GM21367 (cell line): Measurements from ENCODE around the gene PDE4A.

ENCODE experiments used
- ATAC-seq: cut with Tn5 transposase; IDR thresholded peaks from one replicate; pipeline ENCODE4 v1.9.1; 2021; ENCODE audit not compliant: unreplicated experiment

The PDE4A gene

DNA sequence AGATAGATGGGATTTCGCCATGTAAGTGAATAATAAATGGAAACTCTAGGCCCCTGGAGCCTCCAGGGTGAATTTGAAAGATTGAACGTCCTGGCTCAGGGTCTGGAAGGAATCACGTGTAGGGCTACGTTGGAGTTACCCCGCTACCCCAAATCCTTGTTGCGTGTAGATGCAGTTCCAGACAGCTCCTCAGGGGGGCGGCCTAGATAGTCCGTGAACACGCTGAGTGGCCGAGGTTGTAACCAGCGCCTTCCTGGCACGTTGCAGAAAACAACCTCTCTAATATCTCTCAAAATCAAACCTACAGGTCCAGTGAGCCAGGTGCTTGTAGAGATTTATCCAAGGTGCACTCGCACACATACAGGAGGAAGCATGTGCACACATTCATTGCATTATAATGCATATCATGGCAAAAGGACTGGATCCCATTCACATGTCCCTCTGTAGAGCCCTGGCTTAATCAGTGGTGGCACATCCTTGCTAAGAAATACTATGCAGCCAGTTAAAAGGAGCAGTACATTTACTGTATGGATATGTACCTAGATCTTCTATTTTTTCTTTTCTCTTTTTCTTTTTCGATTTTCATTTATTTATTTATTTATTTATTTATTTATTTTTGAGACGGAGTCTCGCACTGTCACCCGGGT lies 85.4 kb downstream of the PDE4A start:
- no peak for ATAC-seq

DNA sequence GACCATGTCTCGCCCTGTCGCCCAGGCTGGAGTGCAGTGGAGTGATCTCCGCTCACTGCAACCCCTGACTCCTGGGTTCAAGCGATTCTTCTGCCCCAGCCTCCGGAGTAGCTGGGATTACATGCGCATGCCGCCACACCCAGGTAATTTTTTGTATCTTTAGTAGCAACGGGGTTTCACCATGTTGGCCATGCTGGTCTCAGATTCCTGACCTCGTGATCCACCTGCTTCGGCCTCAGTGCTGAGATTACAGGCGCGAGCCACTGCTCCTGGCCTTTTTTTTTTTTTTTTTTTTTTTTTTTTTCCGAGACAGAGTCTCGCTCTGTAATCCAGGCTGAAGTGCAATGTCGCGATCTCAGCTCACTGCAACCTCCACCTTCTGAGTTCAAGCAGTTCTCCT lies 87.7 kb downstream of the PDE4A start:
- ATAC-seq, result no peak

GRCh38 chr19:10508707-10509106 lies 88.4 kb downstream of the PDE4A start:
- ATAC-seq, result no peak

DNA sequence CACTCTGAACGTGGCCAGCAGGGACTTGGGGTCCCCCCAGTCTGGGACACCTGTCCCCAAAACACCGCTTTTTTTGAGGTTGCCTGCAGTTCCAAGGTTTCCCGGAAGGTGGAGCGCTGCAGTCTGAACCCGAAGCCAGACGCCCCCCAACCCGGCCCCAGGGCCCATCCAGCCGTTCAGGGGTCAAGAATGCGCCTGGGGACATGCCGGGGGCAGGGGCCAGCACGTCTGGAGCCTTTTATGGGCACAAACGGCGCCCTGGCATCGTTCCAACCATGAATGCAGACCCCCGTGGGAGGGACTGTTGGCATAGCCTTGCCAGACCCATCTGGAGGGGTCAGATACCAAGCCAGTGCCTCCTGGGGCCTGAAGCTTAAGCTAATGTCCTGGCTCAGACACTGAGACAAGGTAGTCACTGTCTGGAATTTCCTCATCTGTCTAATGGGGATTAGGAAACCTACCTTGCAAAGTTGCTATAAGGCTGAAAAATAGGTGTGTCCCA lies 90.0 kb downstream of the PDE4A start:
- no peak for ATAC-seq

GRCh38 chr19:10513223-10513622 lies 92.9 kb downstream of the PDE4A start:
- no peak for ATAC-seq

DNA sequence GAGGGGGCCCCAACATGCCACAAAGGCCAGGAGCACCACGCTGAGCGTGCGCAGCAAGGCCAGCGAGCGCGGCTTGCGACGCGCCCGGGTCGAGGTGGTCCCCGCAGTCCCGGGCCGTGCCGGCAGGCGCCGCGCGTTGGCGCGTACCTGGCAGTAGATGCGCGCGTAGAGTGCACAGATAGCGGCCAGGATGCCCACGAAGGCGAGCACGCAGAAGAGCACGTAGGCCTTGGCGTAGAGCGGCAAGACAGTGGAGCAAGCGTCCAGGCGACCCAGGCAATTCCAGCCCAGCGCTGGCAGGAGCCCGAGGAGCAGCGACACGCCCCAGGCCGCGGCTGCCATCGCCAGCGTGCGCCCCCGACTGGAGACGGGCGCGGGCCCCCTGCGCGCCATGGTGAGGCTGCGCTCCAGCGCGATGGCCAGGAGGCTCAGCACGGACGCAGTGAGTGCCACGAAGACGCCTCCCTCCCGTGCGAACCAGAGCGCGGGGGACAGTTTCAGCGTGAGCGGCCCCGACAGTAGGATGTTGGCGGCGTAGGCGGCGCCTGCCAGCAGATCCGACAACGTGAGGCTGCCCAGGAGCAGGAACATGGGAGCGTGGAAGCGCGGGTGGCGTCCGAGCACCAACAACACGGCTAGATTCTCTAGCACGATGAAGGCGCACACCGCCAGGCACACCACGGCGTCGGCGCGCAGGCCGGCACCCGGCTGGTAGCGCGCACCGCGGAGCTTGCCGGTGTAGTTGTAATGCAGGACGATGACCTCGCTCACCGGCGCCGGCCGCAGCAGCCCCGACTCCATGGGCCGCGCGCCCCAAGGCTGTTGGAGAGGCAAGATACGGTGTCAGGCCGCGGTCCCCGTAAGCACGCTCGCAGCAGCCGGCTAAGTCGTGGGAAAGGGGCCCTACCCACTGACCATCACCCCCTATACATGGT lies 94.1 kb downstream of the PDE4A start:
- no peak for ATAC-seq

DNA sequence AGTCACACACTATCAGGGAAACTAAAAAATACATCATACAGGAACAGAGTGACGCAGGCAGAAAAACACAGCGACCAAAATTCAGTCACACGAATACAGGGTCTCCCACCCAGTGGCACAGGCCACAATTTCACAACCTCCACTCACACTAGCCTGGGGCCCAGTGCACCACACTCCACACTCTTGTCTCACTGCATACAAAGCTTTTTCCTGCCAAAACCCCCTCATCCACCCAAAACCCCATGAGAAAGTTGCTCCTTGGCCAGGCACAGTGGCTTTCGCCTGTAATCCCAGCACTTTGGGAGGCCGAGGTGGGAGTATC lies 95.7 kb downstream of the PDE4A start:
- no peak for ATAC-seq

- no peak for ATAC-seq
These were observed 96.4 kb downstream of the PDE4A start for GRCh38 chr19:10516671-10517286.

DNA sequence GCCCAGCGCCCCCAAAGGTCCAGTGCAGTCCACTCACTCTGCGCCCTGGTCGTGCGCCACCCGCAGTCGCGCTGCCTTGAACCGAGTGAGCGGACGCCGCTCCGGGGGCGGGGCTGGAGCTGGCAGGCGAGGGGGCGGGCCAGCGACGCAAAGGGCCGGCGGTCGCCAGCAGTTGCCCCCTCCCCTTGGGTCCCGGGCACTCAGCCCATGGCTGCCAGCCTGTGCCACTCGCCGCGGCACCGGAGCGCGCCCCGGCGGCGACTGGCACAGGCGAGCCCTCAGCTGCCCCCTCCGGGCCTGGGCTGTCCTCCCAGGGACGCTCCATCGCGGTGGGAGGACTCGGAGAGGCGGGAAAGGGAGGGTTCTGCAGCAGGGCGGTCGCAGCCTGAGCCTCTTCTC lies 97.0 kb downstream of the PDE4A start, which contains the start of gene S1PR5:
Gene S1PR5, minus strand, starts transcription at position 87 of the 399 bp plus-strand sequence. CDS start 2,436 bp downstream, outside the sequence.
- ATAC-seq, result no peak

DNA sequence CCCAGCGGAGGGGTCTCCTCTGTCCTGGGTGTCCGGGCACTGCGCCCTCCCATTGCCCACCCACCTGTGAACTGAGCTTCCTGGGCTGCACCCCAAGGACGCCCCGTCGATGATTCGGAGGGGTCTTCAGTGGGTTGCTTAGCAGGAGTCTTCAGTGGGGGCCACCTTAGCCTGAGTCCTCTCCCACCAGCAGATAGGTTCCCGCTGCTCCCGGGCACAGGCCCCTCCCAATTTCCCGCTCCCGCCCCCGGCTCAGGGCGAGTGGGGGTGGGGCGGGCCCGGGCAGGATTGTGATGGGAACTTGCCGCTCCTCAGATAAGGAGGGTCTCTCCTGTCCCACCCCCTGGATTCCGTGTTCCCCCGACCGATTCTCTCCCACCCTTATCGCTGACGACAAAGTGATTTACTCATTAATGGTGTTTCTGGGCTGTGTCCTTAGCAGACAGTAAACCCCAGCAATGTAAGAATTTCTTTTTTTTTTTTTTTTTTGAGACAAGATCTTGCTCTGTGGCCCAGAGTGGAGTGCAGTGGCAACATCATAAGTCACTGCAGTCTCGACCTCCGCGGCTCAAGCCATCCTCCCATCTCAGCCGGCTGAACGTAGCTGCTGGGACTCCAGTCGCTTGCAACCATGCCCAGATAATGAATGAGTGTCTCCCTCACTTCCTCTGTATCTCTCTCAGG lies 97.6 kb downstream of the PDE4A start:
- ATAC-seq, result no peak

DNA sequence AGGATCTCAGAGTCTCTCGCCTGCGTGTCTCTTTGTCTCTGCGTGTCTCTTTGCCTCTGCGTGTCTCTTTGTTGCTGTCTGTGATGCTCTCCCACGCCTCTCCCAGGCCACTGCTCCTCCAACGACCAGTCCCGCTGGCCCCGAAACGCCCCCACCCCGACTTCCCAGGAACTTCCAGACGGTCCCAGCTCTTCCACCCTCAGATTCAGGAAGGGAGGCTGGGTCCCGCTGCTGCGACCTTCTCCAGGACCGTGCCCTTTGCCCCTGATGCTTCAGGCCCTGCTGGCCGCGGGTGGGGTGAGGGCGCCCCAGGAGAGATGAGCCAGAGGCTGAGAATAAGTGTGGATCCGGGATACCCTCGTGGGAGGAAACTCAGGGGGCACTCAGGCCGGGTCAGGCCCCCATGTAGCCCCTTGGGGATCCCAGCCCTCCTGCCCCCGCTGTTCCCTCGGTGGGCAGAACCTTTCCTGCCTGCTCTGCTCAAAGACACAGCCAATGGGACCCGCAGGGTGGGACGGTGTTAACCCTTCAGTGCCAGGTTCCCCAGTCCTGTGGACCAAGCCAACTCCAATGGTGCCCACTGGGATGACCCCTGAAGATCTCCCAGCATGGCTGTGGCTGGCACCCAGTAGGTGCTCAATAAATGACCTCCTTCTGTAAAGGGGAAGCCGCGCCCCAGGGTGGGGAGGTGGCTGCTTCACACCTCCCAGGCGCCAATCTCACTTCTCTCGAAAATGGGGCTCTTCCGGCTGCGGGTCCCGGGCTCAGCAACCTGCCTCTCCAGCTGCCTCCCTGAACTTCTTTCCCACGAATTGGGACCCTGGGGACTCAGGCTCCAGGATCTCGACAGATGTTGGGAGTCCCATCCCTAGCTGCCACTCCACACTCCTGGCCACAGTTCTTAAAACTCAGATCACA lies 98.4 kb downstream of the PDE4A start:
- no peak for ATAC-seq
